GM19240 (cell line): Measurements from ENCODE around the gene AP5Z1.

Experiments
- DNase-seq: peaks from one replicate; pipeline ENCODE4 v3.0.0; 2011; ENCODE audit warnings: low spot score; ENCODE audit not compliant: insufficient read length

AP5Z1 gene

DNA sequence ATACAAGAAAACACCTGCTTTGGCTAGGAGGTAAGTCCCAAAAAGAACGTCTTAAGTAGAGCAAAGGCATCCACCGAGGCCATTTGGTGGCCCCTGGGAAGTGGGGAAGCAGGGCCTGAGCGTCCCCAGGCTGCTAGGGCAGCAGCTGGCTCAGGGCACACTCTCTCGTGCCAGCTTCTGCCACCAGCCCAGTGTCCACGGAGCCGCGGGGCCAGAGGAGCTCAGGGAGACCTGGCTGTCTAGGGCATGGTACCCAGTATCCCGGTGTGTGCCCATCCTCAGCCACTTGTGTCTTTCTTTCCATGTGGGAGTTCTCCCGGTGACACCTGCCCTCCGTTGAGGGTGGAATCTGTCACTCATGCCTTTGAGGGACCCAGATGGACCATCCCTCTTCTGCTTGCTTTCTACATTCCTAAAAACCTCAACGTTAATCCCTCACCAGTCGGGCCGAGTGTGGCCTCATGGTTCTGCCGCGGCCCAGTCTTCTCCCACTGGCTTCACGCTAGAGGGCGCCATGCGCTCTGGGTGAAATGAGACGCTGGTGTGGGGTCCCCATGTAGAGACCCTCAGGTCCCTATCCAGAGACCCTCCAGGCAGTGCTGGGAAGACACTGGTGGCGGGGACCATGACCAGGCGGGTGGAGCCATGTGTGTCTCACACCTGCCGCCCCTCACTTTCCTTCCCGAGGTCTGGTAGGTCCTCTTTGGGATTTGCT, 9.5 kb upstream of the AP5Z1 start:
- no peak for DNase-seq

DNA sequence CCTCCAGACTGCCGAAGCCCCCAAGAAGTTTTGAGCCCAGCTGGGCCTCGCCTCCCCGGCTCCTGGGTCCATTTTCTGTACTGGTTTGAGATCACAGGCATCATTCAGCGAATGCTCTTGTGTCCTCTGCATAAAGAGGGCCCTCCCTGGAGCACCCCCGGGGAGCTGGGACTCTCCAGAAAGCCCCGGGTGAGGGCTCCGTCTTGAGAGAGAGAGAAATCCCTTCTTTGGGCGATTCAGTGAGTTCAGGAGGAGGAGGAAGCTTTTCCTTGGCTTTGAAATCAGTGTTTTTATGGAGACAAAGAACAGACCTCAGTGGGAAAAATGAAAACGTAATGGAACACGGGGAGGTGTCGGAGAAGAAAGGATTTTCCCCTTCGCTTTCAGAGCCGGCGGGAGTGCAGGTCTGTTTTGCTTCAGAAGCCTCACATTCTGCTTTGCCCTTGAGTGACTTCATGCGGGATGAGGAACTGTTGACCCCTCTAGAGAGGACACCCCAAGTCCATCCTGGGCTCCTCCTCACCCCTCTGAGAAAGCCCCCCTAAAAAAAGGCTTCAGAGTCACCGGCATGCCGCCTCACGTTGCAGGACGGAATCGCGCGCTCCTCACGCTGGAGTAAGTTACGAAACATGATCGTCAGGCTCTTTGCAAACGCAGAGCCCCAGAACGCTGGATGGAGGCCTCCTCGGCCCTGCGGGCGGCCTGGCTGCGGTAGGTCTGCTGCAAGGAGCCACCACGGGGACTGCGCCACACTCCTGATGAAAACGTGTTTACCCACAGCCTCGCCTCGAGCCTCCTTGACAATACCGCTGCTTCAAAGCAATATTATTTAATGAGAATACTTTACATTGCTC, 8.5 kb upstream of the AP5Z1 start:
- no peak for DNase-seq

DNA sequence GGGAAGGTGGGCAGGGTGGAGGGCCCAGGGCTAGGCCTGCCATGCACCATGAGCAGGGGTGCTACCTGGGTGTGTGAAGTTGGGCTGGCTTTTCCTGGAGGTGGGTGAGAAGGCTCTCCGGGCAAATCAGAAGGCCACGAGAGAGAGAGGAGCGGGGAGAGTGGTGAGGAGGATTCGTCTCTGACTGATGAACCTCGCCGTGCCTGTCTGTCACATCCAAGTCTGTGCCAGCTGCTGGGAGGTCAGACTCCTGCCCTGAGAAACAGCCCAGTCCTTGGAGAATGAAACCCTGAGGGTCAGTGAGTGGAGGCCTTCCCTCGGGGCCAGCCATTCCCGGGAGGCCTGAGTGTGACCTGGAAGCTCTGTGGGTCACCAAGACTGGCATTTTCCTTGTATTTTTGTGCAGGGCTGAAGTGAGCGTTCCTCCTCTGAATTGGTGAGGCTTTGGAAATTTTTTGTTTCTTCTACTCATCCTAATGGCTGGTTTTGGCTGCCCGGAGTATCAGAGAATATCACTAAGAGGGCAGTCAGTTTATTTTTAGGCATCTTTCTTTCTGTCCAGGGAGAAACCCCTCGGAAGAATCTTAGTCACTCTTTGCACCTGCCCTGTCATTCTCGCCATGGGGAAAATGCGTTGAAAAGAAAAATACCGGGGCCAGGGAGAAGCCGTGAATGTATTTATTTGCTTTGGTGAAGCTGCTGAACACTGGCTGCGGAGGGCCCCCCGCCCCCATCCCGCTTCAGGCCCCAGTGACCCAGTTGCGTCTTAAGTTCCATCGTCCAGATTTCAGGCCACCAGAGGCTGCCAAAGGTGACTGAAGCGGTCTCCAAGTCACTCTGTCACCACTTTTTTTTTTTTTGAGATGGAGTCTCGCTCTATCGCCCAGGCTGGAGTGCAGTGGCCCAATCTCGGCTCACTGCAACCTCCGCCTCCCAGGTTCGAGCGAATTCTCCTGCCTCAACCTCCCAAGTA, 6.5 kb upstream of the AP5Z1 start:
- DNase-seq = no peak

DNA sequence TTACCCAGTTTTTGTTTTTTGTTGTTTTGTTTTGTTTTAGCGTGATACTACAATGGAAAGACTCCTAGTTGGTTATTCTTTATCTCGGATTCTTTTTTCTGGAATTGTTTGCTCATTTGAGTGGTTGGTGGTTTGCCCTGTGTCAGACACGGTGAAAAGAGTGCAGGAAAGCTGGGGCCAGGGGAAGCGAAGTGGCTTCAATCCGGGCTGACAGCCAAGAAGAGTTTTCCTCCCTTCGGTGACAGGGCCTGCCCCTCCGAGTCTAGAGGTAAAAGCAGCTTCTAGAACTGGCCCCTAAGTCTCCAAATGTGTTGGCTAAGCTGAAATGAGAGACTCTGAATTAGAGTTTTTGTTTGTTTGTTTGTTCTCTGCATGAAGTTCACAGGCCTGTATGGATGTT, 5.7 kb upstream of the AP5Z1 start:
- no peak for DNase-seq

DNA sequence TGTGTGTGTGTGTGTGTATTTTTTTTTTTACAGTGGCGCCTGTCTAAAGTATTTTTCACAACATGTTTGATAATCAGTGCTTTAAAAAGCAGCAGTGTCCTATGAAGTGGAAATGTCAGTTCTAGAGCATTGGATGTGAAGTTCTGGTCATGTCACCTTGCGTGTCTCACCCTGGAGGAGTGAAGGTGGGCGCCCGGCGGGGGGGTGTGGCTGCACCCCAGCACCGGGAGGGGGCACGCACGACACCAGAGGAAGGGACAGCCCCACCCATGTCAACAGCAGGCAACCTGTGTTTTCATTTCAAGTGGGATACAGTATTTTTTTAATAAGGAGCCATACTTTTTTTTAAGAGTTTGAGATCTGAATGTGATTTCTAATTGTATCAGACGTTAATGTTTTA, 4.5 kb upstream of the AP5Z1 start:
- DNase-seq = no peak

DNA sequence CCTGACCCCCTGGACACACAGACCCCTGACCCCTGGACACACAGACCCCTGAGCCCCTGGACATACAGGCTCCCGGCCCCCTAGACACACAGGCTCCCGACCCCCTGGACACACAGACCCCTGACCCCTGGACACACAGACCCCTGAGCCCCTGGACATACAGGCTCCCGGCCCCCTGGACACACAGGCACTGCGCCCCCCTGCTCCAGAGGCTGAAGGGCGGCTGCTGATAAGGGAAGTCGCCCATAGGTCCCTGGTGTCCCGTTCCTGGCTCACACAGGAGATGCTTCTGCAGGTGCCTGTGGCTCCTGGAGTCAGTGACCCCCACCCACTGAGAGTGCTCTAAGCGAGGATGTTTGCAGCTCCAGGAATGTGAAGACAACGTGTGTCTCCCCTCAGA, 3.7 kb upstream of the AP5Z1 start:
- no peak for DNase-seq

DNA sequence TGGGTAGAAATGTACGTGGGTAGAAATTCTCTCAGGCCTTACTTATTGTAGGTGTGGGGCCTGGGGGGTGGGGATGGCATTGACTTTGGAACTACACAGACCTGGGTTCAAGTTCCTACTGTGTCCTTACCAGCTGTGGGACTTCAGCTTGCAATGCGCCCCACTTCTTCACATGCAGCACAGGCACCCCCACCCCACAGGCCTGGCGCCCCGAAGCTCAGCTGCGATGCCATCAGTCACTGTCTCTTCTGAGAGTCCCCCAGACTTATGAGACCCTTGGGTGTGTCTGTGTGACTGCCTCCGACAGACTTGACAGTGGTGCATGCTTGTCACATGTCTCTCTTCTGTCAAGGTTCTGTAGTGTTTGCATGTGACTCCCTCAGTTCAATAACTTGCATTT, 3.1 kb upstream of the AP5Z1 start:
- no peak for DNase-seq

DNA sequence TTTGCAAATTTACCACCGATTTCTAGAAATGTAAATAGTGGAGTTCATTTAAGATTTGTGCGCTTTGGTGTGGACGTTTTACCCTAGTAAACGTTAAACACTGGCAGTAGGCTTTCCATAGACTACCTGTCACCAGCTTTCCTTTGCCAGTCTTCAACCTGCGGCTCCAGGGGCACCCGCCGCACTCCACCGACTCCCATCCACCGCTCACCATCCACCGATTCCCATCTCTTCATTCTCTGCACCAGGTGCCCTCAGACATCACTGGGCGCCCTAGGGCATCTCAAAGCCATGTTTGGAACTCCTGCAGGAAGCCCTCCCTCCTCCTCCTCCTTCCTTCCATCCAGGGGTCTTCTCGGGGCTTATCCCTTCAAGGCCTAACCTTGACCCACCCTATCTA, 1.4 kb upstream of the AP5Z1 start:
- no peak for DNase-seq

DNA sequence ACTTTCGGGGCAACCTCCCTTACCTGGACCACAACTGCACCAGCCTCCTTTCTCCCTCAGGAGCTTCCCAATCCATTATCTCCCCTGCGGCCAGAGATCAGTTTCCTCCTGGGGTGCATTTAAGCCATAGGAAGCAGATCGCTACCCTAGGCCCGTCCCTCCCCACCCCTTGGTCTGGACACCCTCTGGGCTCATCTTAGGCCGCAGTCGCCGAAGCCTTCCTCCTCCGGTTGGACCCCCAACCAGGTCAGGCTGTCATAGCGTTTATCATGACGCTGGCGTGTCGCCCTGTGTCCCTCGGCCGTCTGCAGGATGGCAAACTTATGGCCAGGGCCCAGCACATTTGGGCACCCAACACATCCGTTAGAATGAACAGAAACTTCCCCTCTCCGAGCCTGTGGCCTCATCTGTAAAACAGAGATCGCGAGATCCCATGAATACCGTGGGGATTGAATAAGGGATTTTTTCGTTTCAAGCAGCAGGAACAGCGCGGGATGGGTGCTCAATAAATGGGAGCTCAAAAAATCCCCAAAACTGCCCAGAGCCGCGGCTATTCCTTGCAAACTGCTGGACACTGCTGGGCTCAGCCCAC, 669 bp upstream of the AP5Z1 start:
- peak; percentile 63 for DNase-seq

DNA sequence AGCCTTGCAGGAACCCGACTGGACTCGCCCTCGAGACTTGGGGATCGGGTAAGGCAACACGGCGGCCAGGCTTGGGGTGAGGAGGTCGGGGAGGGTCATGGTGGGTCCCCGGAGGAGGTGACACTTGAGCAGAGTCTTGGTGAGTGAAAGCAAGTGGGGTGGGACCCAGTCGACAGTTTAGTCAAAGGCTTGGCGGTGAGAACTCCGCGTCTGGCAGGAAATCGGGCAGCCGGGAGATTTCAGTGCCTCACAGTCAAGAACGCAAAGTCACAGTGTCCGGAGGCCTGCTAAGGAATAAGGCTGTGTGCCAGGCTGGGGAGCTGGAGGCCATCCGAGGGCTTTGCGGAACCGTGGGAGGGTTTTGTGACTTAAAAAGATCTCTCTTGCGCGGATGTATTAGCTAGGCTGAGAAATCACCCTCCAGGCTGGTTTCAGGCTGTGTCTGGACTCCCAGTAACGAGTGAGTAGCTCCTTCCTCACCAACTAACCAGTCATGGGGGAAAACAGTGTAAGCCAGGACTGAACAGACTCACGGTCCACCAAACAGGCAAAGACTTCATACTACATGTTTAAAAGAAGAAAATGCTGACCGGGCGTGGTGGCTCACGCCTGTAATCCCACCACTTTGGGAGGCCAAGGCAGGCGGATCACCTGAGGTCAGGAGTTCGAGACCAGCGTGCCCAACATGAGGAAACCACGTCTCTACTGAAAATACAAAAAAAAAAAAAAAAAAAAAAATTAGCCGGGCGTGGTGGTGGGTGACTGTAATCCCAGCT, 613 bp downstream of the AP5Z1 start:
- no peak for DNase-seq

DNA sequence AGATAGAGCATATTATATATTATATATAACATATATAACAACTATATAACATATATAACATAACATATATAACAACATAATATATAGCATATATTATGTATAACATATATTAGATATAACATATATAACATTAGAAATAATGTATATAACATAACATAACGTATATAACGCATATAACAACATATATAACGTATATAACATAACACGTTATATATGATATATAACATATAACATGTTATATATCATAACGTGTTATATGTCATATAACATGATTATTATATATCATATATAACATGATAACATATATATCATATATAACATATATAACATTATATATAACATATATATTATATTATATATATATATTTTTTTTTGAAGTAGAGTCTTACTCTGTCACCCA, 3.7 kb downstream of the AP5Z1 start:
- DNase-seq = no peak

DNA sequence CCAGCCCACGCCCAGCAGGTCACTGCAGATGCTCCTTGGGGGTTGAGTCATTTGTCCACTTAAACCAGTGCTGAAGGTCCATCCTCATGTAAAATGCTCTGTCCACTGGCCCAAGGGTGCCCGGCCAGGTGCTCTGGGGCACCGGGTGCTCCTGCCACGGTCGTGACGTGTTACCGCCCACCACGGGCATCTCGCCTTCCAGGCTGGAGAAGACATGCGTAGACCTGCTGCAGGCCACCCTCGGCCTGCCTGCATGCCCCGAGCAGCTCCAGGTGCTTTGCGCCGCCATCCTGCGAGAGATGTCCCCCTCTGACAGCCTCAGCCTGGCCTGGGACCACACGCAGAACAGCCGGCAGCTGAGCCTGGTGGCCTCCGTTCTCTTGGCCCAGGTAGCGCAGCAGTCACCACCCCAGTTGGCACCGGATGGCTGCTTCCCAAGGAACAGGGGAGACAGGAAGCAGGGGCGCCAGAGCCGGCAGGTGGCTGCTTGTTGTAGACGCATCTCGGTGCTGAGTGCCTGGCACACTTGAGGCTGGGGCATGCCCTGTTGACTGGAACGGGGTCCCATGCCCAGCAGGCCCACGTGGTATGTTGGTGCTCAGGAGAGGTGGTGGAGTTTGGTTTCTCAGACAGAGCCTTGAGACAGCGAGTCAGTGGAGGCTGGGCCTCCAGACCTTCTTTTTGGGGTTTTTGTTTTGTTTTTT, 6.1 kb downstream of the AP5Z1 start:
- no peak for DNase-seq

DNA sequence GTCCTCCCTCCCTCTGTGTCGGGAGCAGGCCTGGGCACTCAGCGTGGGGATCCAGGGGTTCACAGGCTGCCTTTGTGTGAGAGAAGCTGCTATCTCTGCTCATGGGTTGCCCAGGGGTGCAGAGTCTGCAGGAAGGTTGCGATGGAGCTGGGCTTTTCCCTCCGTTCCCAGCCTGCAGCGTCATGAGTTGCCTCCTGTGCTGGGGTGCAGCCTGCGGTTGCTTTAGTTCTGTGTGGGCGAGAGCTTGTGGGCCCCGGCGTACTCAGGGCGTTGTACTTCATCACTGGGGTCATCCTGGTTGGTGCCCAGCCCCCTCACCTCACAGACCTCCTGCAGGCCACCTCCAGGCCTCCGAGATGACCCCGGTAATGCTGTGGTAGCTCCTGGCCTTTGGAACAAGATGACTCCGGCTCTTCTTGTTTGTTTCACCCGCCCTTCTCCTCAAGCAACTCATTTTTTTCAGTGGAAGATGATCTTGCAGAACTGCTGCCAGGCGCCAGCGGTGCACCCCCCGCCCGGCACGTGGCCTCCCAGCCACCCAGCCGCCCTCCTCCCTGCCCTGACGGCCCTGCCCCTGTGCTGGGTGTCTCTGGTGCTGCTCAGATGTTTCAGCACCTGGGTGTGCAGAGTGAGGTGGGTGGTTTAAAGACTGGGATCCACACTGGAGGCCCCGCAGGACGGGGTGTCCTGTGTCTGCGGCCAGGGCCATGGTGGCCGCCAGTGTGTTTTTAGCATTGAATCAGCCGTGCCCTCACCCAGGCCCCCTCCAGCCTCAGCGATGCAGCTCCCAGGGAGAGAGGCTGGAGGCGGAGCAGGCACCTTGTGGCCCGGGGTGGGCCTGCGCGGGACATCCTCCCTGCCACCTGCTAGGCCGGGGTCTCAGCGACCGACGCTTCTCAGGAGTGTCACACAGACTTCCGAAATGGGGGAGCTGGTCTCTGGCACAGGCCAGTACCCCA, 7.2 kb downstream of the AP5Z1 start:
- DNase-seq = no peak

DNA sequence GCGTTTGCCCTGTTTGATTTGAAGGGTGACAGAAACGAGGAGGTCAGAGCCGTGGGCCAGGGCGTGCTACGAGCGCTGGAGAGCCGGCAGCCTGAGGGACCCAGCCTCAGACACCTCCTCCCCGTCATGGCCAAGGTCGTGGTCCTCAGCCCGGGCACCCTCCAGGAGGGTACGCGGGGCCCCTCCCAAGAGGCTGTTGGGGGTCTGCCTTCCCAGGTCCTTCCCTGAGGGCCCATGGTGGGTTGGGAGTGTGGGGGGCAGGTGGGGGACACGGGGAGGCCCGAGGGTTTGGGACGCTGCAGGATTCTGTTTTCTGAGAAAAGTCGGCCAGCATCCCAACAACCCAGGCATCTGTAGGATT, 7.8 kb downstream of the AP5Z1 start:
- no peak for DNase-seq

DNA sequence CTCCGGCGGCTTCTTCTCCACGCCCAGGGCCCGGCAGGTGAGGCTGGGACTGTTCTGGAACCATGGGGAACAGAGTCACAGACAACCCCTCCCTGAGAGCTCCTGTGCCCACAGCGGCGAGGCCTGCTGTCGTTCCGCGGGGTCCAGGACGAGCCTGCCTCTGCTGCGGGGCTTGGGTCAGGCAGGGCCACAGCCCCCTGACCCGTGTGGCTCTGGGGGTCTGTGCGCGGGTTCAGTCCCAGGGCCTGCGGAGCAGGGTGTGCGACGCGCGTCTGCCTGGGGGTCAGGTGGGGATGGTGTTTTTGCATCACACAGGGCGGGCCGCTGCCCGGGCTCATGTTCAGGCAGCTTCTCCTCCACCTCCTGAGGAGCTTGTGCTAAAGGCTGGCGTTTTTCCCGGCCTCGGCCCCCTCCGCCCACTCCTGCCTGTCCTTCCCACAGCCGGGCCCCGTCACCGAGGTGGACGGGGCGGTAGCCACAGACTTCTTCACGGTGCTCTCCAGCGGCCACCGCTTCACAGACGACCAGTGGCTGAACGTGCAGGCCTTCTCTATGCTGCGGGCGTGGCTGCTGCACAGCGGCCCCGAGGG, 8.4 kb downstream of the AP5Z1 start:
- no peak for DNase-seq

DNA sequence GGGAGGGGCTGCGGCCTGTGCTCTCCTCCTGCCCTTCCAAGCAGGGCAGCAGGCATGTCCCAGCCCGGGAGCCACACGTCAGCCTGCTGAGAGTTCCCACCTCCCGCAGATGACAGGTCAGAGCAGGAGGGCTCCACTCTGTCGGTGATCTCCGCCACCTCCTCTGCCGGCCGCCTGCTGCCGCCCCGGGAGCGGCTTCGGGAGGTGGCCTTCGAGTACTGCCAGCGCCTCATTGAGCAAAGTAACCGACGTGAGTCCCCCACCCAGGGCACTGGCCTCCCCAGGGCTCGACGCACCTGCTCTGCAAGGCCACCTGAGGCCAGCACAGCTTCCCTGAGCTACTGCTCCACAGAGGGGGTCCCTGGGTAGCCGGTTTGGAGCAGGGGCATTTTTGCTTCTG, 9.4 kb downstream of the AP5Z1 start:
- DNase-seq = no peak

DNA sequence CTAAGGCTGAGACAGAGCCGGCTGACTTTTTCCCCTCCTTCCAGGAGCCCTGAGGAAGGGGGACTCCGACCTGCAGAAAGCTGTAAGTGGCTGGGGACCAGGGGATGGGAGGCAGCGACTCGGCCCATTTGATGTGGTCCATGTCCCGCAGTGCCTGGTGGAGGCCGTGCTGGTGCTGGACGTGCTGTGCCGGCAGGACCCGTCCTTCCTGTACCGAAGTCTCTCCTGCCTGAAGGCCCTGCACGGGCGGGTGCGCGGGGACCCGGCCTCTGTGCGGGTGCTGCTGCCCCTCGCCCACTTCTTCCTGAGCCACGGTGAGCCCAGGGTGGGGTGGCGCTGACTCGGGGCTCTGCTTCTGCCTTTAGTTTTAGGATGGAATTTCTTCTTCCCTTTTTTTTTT, 9.9 kb downstream of the AP5Z1 start:
- DNase-seq = no peak

DNA sequence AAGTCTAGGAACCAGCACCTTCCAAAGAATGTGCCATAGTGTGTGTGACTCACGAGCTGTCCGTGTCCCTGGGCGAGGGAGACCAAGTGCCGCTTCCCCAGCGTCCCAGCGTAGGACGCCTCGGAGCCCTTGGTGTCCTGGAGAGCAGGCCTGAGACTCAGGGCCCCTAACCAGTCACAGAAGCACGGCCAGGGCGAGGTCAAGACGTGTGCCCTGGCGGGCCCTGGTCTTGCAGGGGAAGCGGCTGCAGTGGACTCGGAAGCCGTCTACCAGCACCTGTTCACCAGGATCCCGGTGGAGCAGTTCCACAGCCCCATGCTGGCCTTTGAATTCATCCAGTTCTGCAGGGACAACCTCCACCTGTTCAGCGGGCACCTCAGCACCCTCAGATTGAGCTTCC, 10.6 kb downstream of the AP5Z1 start:
- no peak for DNase-seq

DNA sequence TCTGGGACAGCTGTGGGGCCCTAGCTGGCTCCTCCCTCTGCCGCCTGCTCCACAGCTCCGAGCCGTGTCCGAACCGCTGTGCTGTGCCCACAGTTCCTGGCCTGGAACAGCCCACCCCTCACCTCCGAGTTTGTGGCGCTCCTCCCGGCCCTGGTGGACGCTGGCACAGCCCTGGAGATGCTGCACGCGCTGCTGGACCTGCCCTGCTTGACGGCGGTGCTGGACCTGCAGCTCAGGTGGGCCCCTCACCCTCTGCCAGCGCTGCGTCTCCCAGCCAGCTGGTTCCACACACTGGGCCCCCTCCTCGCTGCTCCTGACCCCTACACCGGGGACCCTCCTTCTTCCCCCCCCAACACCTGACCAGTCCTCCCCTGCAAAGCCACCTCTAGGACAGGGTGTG, 12.1 kb downstream of the AP5Z1 start:
- no peak for DNase-seq
